ENCODE measurements around the gene ZNF107.

DNA sequence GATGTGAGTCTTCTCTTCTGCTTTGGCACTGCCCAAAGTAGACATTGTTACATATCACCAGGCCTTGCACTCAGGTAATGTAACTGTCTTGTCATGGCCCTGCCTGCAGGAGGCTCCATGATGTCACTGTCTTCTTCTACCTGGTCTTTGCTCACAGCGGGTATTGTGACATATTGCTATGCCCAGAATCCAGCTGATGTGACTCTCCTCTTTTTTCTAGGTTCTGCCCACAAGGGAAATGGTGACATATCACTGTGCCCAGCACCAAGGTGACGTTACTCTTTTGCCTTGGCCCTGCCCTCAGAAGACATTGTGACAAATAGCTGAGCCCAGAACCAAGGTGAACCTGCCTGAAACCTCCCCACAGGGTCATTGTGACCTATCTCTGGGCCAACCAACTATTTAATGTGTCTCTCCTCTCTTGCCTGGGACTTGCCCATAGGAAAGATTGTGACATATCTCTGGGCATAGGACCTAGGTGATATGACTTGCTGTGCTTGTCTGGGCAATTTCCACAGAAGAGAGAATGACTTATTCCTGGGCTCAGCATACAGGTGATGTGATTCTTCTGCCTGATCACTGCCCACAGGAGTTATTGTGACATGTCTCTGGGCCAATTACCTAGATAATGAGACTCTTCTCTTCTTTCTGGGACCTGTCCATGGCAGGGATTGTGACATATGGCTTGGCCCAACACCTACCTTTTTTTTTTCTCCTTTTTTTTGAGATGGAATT, 26.5 kb upstream of the ZNF107 start:
- TF ChIP-seq POLR2A (IDR thresholded peaks at IDR 0.05; ENCODE audit: low read depth, low read length) (no peak), POLR2AphosphoS5 (IDR thresholded peaks at IDR 0.05; ENCODE audit: insufficient read depth, low read depth, low read length) (no peak), JUN (IDR thresholded peaks at IDR 0.05; ENCODE audit: borderline replicate concordance, insufficient read depth, insufficient read length, low read depth) (no peak), EZH2 (IDR thresholded peaks at IDR 0.05; ENCODE audit: borderline replicate concordance, low read depth, low read length, severe bottlenecking) (no peak)
- TF ChIP-seq, protein P1, sequence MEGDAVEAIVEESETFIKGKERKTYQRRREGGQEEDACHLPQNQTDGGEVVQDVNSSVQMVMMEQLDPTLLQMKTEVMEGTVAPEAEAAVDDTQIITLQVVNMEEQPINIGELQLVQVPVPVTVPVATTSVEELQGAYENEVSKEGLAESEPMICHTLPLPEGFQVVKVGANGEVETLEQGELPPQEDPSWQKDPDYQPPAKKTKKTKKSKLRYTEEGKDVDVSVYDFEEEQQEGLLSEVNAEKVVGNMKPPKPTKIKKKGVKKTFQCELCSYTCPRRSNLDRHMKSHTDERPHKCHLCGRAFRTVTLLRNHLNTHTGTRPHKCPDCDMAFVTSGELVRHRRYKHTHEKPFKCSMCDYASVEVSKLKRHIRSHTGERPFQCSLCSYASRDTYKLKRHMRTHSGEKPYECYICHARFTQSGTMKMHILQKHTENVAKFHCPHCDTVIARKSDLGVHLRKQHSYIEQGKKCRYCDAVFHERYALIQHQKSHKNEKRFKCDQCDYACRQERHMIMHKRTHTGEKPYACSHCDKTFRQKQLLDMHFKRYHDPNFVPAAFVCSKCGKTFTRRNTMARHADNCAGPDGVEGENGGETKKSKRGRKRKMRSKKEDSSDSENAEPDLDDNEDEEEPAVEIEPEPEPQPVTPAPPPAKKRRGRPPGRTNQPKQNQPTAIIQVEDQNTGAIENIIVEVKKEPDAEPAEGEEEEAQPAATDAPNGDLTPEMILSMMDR (IDR thresholded peaks at IDR 0.05; ENCODE audit: extremely low read depth in 1 of 2, insufficient read depth in 1 of 2, low read depth in 1 of 2, low read length in 2 of 2) = no peak
